ENCODE results near the gene PPM1H. TPM values are rescaled to one million over a fixed set of nuclear protein-coding genes. Genes with fewer than 3 reads are reported as not detected.

The PPM1H gene
- total and polyA plus RNA-seq, 4 donors = 2.3 to 7.2 (median 4.1) TPM

DNA sequence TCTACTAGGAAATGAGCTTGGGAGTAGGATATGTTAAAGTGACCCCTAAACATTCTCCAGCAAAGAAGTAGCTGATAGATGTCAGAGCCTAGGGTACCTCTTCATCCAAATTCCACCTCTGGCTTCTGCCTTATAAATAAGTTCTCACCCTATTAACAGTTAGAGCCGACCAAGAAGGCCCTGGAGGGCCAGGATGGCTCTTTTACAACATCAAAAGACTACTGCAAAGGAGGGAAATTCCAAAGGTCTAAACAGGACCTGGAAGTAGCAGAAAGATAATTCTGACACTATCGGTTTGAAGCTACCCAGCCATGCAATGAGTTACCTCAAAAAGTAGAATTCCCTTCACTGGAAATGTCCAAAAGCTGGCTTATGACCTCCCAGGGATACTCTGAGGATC is 90.0 kb downstream of the PPM1H start (continued):
- TF ChIP-seq, protein P1, sequence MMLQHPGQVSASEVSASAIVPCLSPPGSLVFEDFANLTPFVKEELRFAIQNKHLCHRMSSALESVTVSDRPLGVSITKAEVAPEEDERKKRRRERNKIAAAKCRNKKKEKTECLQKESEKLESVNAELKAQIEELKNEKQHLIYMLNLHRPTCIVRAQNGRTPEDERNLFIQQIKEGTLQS (IDR thresholded peaks at IDR 0.05) = no peak
- TF ChIP-seq SP1 (IDR thresholded peaks at IDR 0.05) = no peak

DNA sequence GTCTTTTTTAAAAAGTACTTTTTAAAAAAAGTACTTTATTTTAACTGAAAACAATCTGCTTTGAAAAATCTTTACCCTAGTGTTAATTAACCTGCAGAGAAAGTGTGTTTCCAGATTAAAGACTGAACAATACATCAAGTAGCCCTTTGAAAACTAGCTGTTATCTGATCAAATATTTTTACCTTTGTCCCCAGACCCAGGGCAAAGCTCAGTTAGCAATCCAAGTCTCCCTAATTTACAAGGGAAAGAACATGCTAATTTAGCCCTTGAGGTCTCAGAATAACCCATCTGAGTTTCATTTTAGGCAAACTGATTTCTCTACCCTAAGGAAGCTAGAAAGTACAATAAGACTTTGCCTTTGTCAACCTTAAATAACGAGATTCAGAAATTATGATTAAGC is 91.2 kb downstream of the PPM1H start:
- TF ChIP-seq HNF4G (IDR thresholded peaks at IDR 0.05) = no peak
- TF ChIP-seq, protein P2, sequence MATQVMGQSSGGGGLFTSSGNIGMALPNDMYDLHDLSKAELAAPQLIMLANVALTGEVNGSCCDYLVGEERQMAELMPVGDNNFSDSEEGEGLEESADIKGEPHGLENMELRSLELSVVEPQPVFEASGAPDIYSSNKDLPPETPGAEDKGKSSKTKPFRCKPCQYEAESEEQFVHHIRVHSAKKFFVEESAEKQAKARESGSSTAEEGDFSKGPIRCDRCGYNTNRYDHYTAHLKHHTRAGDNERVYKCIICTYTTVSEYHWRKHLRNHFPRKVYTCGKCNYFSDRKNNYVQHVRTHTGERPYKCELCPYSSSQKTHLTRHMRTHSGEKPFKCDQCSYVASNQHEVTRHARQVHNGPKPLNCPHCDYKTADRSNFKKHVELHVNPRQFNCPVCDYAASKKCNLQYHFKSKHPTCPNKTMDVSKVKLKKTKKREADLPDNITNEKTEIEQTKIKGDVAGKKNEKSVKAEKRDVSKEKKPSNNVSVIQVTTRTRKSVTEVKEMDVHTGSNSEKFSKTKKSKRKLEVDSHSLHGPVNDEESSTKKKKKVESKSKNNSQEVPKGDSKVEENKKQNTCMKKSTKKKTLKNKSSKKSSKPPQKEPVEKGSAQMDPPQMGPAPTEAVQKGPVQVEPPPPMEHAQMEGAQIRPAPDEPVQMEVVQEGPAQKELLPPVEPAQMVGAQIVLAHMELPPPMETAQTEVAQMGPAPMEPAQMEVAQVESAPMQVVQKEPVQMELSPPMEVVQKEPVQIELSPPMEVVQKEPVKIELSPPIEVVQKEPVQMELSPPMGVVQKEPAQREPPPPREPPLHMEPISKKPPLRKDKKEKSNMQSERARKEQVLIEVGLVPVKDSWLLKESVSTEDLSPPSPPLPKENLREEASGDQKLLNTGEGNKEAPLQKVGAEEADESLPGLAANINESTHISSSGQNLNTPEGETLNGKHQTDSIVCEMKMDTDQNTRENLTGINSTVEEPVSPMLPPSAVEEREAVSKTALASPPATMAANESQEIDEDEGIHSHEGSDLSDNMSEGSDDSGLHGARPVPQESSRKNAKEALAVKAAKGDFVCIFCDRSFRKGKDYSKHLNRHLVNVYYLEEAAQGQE (IDR thresholded peaks at IDR 0.05) = no peak
- TF ChIP-seq, protein P1 (IDR thresholded peaks at IDR 0.05) = no peak
- TF ChIP-seq RXRA (IDR thresholded peaks at IDR 0.05) = no peak
- TF ChIP-seq HNF4A (conservative IDR thresholded peaks at IDR 0.05) = peak; percentile 53 to 67
- TF ChIP-seq FOXA2 (IDR thresholded peaks at IDR 0.05) = no peak
- TF ChIP-seq RAD21 (IDR thresholded peaks at IDR 0.05) = no peak
- 36% methylated on average over 1 of the region's 1 CpG for WGBS
- Histone ChIP-seq H3K36me3 (ENCODE audit: control insufficient read depth in 4 of 4, insufficient read depth in 3 of 4, low read depth in 1 of 4, low read length in 3 of 4) (no peaks in the 10 kb centered on the region), H3K27ac (ENCODE audit: low read depth in 1 of 2, low read length in 2 of 2) (no peak overlapping the region), H3K4me1 (ENCODE audit: control insufficient read depth in 4 of 4, insufficient read depth in 4 of 4, low read length in 3 of 4) (peaks cover 0 to 12% (median 1%) of the 10 kb centered on the region in 4 donors), H3K9ac (ENCODE audit: low read depth in 1 of 2, low read length in 2 of 2) (no peak overlapping the region), H3K27me3 (ENCODE audit: control insufficient read depth in 4 of 4, insufficient read depth in 4 of 4, low read length in 3 of 4) (no peaks in the 10 kb centered on the region), H3K9me3 (ENCODE audit: control insufficient read depth in 4 of 4, low read length in 3 of 4) (no peaks in the 10 kb centered on the region), H3K4me3 (ENCODE audit: low read depth in 1 of 3, low read length in 3 of 3) (no peak overlapping the region)
- no peak for DNase-seq (ENCODE audit: low spot score)

DNA sequence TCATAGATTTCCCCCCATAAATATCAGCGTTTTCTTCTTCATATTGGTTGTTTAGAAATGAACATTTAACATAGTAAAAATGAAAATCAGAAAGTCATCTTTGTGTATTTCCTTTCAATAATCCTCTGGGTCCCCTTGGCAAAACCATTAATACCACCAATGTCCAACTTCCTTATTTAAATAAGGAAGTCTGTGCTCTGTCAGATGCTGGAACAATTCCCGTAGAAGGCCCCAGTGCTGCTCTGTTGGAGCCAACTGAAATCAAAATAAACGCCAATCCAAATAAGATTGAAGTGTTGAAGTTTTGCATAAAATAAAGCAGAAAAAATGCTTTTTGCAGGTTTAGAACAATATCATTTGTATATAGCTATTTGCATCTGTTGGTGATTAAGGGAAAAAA is 93.1 kb downstream of the PPM1H start:
- Histone ChIP-seq H3K27me3 (ENCODE audit: control insufficient read depth in 4 of 4, insufficient read depth in 4 of 4, low read length in 3 of 4) (no peaks in the 10 kb centered on the region), H3K36me3 (ENCODE audit: control insufficient read depth in 4 of 4, insufficient read depth in 3 of 4, low read depth in 1 of 4, low read length in 3 of 4) (no peaks in the 10 kb centered on the region), H3K4me1 (ENCODE audit: control insufficient read depth in 4 of 4, insufficient read depth in 4 of 4, low read length in 3 of 4) (peaks cover 0 to 12% (median 1%) of the 10 kb centered on the region in 4 donors), H3K4me3 (ENCODE audit: low read depth in 1 of 3, low read length in 3 of 3) (no peak overlapping the region), H3K9ac (ENCODE audit: low read depth in 1 of 2, low read length in 2 of 2) (no peak overlapping the region), H3K9me3 (ENCODE audit: control insufficient read depth in 4 of 4, low read length in 3 of 4) (no peaks in the 10 kb centered on the region), H3K27ac (ENCODE audit: low read depth in 1 of 2, low read length in 2 of 2) (no peak overlapping the region)
- 54% methylated on average over 3 of the region's 3 CpGs for WGBS
- TF ChIP-seq, protein P1 (IDR thresholded peaks at IDR 0.05) = no peak
- TF ChIP-seq YY1 (IDR thresholded peaks at IDR 0.05) (no peak), HNF4G (IDR thresholded peaks at IDR 0.05) (no peak), HNF4A (conservative IDR thresholded peaks at IDR 0.05) (no peak), FOXA1 (IDR thresholded peaks at IDR 0.05) (no peak)
- no peak for DNase-seq (ENCODE audit: low spot score)

DNA sequence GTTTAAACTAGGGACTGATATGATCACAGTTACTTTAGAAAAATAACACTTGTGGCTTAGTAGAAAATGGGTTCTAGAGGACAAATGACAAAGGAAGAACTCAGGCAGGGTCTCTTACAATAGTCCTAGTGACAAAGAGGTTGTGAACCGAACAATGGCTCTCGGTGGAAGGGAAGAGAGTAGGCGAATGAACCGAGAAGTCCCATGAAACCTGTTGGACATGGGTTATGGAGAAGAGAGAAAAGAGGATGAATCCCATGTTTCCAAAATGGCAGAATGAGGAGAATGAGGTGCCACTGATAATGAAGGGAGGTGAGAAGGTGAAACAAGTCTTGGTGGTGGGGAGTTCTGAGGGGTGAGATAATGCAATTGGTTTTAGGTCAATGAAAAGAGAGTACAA is 94.1 kb downstream of the PPM1H start:
- H3K27ac ChIP-seq (ENCODE audit: low read depth in 1 of 2, low read length in 2 of 2) = no peak overlapping the region
- H3K4me3 ChIP-seq (ENCODE audit: low read depth in 1 of 3, low read length in 3 of 3) = no peak overlapping the region
- H3K4me1 ChIP-seq (ENCODE audit: control insufficient read depth in 4 of 4, insufficient read depth in 4 of 4, low read length in 3 of 4) = peaks cover 0 to 12% (median 1%) of the 10 kb centered on the region in 4 donors
- DNase-seq (ENCODE audit: low spot score) = no peak
- no peaks in the 10 kb centered on the region for H3K36me3 ChIP-seq (ENCODE audit: control insufficient read depth in 4 of 4, insufficient read depth in 3 of 4, low read depth in 1 of 4, low read length in 3 of 4)
- H3K9ac ChIP-seq (ENCODE audit: low read depth in 1 of 2, low read length in 2 of 2) = no peak overlapping the region
- H3K27me3 ChIP-seq (ENCODE audit: control insufficient read depth in 4 of 4, insufficient read depth in 4 of 4, low read length in 3 of 4) = no peaks in the 10 kb centered on the region
- H3K9me3 ChIP-seq (ENCODE audit: control insufficient read depth in 4 of 4, low read length in 3 of 4) = no peaks in the 10 kb centered on the region
- 98% methylated on average over 4 of the region's 4 CpGs for WGBS
- TF ChIP-seq HNF4A (conservative IDR thresholded peaks at IDR 0.05) (no peak), FOXA2 (IDR thresholded peaks at IDR 0.05) (no peak), YY1 (IDR thresholded peaks at IDR 0.05) (no peak), TAF1 (conservative IDR thresholded peaks at IDR 0.05) (no peak), RAD21 (IDR thresholded peaks at IDR 0.05) (no peak), FOXA1 (IDR thresholded peaks at IDR 0.05) (no peak), NR2F2 (IDR thresholded peaks at IDR 0.05) (no peak), JUND (IDR thresholded peaks at IDR 0.05) (no peak)
- TF ChIP-seq, protein P1 (IDR thresholded peaks at IDR 0.05) = no peak
- TF ChIP-seq, protein P2 (IDR thresholded peaks at IDR 0.05) = no peak
- TF ChIP-seq, protein P3, sequence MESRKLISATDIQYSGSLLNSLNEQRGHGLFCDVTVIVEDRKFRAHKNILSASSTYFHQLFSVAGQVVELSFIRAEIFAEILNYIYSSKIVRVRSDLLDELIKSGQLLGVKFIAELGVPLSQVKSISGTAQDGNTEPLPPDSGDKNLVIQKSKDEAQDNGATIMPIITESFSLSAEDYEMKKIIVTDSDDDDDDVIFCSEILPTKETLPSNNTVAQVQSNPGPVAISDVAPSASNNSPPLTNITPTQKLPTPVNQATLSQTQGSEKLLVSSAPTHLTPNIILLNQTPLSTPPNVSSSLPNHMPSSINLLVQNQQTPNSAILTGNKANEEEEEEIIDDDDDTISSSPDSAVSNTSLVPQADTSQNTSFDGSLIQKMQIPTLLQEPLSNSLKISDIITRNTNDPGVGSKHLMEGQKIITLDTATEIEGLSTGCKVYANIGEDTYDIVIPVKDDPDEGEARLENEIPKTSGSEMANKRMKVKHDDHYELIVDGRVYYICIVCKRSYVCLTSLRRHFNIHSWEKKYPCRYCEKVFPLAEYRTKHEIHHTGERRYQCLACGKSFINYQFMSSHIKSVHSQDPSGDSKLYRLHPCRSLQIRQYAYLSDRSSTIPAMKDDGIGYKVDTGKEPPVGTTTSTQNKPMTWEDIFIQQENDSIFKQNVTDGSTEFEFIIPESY (IDR thresholded peaks at IDR 0.05) = no peak
- TF ChIP-seq, protein P4, sequence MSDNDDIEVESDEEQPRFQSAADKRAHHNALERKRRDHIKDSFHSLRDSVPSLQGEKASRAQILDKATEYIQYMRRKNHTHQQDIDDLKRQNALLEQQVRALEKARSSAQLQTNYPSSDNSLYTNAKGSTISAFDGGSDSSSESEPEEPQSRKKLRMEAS (IDR thresholded peaks at IDR 0.05) = no peak

All from liver (tissue), 9 donors.